GM21447 (cell line): Measurements from ENCODE around the gene ATG4D.
"Not testable (repeated sequence)": the region's sequence is repeated elsewhere in the genome, so short reads cannot be mapped to it uniquely, and the experiment has no call there.

ENCODE experiments used
- ATAC-seq: cut with Tn5 transposase; IDR thresholded peaks from one replicate; pipeline ENCODE4 v1.9.1; 2021; ENCODE audit not compliant: unreplicated experiment

ATG4D gene

GRCh38 chr19:10518444-10519361 lies 25.0 kb upstream of the ATG4D start:
- no peak for ATAC-seq

GRCh38 chr19:10519421-10519820 lies 24.3 kb upstream of the ATG4D start:
- no peak for ATAC-seq

- no peak for ATAC-seq
These were observed 22.9 kb upstream of the ATG4D start for GRCh38 chr19:10520652-10521318.

- ATAC-seq = no peak
These were observed 22.1 kb upstream of the ATG4D start for GRCh38 chr19:10521461-10522171.

GRCh38 chr19:10523135-10523636 lies 20.5 kb upstream of the ATG4D start:
- no peak for ATAC-seq

DNA sequence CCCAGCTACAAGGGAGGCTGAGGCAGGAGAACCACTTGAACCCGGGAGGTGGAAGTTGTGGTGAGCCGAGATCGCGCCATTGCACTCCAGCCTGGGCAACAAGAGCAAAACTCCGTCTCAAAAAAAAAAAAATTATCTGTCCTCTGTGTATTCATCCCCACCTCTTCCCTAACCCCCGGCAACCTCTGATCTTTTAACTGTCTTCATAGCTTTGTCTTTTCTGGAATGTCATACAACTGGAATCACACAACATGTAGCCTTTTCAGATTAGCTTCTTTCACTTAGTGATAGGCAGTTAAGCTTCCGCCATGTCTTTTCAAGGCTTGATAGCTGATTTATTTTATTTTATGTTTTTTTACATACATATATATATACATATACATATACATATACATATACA lies 18.1 kb upstream of the ATG4D start:
- no peak for ATAC-seq

DNA sequence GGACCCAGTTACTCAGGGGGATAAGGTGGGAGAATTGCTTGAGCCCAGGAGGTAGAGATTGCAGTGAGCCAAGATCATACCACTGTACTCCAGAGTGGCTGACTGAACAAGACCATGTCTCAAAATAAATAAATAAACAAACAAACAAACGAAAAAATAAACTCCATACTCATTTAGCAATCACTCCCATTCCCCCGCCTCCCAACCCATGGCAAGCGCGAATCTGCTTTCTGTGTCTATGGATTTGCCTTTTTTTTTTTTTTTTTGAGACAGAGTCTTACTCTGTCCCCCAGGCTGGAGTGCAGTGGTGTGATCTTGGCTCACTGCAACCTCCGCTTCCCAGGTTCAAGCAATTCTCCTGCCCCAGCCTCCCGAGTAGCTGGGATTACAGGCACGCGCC lies 16.8 kb upstream of the ATG4D start:
- not testable (repeated sequence) for ATAC-seq

DNA sequence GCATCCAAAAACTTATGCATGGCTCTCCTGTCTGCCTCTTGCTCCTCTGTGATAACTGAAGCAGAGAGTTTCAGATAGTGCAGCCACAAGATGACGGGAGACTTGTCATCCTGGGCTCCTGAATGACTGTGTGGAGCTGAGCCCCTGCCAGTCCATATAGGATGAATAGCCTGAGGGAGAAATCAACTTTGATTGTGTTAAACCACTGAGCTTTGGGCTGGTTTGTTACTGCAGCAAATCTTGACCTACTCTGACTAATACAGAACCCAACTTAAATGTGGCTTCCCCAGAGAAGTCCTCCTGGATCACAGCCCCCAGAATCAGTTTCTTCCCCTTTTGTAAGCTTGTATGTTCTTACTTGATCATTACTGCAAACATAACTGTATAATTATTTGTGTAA lies 11.2 kb upstream of the ATG4D start:
- no peak for ATAC-seq

GRCh38 chr19:10533646-10534386 lies 9.9 kb upstream of the ATG4D start:
- no peak for ATAC-seq

- no peak for ATAC-seq
These were observed 8.1 kb upstream of the ATG4D start for GRCh38 chr19:10535613-10536012.

DNA sequence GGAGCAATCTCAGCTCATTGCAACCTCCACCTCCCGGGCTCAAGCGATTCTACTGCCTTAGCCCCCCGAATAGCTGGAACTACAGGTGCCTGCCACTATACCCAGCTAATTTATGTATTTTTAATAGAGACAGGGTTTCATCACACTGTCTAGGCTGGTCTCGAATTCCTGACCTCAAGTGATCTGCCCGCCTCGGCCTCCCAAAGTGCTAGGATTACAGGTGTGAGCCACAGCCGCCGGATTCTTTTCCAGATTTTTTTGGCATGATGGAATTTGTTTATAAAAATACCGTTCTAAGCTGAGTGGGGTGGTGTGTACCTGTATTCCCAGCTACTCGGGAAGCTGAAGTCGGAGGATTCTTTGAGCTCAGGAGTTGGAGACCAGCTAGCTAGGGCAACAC lies 6.0 kb upstream of the ATG4D start:
- no peak for ATAC-seq

DNA sequence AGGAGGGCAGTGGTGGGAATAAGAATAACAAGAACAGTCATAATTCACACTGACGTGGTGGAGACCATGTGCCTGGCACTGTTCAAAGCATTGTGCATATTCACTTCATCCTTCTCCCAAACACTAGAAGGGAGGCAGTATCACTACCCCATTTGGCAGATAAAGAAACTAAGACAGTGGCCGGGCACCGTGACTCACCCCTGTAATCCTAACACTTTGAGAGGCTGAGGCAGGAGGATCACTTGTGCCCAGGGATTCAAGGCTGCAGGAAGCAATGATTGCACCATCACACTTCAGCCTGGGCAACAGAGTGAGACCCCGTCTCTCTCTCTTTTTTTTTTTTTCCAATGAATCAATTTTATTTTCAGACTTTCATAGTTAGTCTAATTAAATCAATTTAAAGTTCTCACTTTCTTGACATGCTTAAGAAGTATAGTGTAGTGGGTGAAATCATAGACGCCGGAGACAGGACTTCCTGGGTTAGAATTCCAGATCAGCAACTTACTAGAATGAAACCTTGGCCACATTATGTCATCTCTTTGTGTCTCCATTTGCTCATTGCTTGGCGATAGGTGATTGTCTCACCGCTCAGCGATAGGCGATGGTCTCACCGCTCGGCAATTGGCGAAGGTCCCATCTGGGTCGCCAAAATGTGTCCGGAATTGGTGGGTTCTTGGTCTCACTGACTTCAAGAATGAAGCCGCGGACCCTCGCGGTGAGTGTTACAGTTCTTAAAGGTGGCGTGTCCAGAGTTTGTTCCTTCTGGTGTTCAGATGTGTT lies 5.3 kb upstream of the ATG4D start:
- ATAC-seq = no peak

DNA sequence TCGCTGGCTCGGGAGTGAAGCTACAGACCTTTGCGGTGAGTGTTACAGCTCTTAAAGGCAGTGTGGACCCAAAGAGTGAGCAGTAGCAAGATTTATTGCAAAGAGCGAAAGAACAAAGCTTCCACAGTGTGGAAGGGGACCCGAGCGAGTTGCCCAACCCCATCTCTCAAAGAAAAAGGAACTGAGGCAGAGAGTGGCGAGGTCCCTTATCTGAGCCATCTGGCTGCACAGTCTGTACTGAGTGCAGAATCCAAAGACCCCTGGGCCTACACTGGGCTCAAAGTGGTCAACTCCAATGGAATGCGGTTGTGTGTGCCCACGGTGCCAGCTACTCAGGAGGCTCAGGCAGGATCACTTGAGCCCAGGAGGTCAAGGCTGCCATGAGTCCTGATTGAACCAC lies 4.7 kb upstream of the ATG4D start:
- not testable (repeated sequence) for ATAC-seq

GRCh38 chr19:10543059-10543419 lies 665 bp upstream of the ATG4D start:
- no peak for ATAC-seq

GRCh38 chr19:10544242-10544752 lies 593 bp downstream of the ATG4D start:
- peak; percentile 27 for ATAC-seq

- ATAC-seq = no peak
These were observed 1.1 kb downstream of the ATG4D start for GRCh38 chr19:10544753-10545251.

GRCh38 chr19:10546817-10547216 lies 3.1 kb downstream of the ATG4D start:
- ATAC-seq = no peak

- ATAC-seq = no peak
These were observed 5.1 kb downstream of the ATG4D start for GRCh38 chr19:10548746-10549276.

- no peak for ATAC-seq
These were observed 6.0 kb downstream of the ATG4D start for GRCh38 chr19:10549733-10550132.
